ENCODE data around the gene EBP.

Gene EBP

DNA sequence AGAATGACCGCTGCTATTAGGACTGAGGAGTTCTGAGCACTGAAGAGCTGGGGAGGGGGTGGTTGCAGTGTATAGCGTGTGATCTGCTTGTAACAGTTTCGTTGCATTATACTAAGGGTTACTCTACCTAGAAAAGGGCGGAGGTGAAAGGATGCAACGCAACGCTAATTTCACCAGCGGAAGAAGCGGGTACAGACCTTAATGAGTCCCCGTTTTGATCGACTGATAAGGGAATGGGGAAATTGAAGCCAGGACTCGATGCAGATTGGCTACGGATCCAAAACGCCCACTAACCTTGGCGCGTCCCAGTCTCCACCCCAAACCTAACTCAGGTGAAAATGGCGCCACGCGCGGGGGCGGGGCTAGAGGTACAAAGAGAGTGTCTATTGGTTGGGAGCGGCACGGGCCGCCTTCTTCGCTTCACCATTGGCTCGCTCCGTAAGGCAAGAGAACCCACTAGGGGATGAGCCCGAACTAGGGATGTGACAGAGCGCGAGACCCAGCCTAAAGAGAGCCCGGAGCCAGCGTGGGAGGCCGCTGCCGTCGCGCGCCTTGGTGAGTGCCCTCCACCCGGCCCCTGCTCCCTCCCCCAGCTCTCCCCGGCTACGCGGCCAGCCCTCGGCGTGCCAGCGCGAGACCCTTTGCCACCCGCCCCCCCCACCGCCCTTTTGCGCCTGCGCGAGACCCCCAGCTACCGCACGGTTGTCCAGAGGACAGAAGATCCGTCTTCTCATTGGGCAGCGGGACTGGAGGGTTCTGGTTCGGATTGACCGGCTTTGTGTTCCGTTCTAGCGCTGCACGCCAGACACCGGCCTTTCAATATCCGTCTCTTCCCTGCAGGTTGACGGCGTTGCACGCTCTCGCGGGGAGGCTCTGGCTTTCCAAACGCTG is at the start of gene EBP:
EBP (plus strand) TSS at position 456 of the 891 bp plus-strand sequence. CDS start 1,964 bp downstream, outside the sequence.
- peak; percentile 94 for DNase-seq

DNA sequence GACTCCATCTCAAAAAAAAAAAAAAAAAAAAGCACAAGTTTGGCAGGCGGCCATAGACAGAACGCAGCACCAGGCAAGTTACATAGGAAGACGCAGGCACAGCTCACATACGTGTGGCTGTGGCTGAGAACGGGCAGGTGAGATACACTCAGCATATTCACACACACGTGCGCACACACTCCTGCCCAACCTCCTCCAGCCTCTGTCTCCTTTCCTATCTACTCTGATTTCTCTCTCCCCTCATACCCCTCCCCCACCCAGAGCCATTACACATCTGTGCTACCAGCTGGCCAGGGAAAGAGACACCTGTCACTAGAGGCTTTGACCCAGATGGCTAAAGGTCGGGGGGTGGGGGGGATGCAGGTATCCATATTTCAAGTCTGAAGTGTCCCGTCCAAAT is 49.4 kb upstream of the EBP start:
- DNase-seq: peak; percentile 60

DNA sequence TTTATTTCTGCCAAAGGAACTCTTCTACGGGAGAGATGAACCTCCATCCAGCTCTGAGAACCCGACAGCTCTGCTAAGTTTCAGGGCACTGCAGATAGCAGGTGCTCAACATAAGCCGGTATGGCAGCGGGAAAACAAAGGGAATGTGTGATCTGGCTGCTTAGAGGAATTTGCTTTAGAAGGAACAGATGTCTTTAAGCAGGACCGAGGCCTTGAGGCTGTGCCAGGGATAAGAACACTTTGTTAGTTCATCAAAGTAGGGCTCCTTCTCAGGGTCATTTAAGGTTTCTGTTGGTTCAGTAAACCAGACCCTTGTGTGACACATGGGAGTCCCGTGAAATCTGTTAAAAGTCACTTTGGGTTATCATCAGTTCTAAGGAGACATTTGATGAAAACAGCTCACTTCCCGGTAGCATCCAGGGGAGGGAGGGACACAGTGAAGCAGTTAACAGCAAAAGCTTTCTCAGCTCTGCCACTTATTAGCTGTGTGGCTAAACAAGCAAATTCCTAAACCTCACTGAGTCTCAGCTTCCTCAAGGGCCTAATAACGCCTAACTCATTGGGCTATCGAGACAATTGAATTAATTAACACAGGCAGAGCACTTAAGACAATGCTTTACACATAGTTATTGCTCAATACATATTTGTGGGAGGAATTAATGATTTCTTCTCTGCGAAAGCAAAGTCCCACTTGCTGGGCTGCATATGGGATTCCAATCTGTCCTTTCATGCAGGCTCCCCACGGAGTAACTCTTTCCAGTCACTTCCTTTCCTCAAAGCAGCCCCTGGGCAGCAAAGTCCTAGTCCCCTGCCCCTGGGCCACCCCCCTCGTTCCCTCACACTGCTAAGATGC is 48.5 kb upstream of the EBP start:
- peak; percentile 58 for DNase-seq

DNA sequence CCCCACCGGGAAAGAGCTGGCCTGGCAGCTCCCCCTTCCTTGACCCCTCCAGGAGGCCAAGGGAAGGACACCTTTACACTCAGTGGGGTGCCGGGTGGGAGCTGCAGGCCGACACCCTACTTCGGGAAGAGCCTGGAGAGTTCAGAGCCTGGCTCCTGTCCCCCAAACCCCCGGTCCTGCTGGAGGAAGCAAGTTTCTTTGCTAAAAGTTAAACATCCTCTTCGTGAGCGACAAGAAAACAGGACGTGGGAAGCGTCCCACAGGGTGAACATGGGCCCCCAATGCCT is 48.0 kb upstream of the EBP start:
- DNase-seq: no peak

DNA sequence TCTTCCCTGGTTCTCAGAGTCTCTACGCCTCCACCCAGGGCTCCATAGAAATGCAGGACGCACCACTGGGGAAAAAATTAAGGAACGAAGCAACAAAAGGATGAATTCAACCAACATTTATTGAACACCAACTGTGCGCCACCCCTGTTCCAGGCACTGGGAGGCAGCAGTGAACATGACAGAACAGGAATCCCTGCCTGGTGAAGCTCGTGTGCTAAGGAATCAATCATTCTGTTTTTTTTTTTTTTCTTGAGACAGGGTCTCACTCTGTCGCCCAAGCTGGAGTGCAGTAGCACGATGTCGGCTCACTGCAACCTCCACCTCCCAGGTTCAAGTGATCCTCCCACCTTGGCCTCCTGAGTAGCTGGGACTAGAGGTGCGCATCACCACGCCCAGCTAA is 47.5 kb upstream of the EBP start:
- peak; percentile 36 for DNase-seq

DNA sequence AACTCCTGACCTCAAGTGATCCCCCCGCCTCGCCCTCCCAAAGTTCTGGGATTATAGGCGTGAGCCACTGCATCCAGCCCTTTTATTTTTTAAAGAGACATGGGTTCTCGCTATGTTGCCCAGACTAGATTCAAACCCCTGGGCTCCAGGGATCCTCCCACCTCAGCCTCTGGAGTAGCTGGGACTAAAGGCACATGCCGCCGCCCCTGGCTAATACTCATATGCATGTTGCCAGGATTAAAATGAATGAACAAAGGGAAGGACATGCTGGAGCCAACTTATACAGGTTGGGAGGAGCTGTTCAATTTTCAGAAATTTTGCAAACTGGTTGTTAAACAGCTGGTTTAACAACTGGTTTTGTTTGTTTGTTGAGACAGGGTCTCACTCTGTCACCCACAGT is 47.0 kb upstream of the EBP start:
- no peak for DNase-seq

DNA sequence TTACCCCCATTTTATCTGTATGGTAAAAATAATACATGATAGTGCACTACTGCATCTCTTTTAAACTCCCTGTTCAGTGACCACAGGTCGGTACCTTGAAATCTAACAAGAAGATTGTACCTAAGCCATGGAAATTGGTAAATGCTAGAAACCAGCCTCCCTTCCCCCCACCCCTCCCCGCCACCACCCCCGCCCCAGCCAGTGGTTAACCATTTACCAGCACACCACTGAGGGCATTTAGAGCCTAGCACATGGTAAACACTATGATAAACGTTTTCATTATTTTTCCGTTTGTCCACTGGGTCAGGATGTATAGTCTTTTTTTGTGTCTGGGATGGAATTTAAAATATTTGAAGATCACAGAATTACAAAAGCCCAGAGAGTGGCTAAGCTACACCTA is 46.3 kb upstream of the EBP start:
- no peak for DNase-seq

DNA sequence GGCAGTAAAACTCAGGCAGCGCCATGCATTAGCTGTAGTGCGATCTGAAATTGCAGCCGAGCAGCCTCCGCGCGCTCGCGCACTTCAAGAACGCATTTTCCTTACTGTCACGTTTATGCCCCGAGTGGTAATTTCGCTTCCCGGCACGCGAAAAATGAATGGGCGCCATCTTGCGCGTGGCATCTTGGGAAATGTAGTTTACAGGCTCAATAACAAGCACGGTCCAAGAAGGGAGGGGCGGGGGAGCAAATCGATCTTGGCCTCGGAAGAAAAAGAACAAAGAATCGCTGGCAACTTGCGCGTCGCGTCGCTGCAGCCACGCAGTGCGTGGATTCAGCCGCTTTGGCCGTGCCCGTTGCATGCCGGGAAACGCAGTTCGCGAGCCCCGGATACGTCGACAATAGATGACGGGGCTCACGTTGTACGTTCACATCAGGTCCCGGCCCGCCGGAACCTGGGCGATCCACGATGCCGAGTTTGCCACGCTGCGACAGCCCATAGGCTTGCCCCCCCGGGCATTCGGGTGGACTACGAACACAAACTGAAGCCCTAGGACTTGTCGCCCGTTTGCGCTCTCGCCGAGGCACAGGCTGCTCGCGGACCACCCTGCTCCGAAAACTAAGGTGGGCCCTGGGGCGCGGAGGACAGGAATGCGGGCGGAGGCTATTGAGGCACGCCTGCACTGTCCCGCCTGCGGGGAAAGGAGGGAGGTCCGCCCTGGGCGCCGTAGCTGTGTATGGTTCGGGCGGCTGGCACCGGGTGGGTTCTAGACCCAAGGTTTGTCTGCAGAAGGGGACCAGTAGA is 45.6 kb upstream of the EBP start, which contains the start of gene FTSJ1:
FTSJ1 (plus strand) TSS at position 426 of the 804 bp plus-strand sequence. CDS start 1,849 bp downstream, outside the sequence.
- peak; percentile 75 for DNase-seq

DNA sequence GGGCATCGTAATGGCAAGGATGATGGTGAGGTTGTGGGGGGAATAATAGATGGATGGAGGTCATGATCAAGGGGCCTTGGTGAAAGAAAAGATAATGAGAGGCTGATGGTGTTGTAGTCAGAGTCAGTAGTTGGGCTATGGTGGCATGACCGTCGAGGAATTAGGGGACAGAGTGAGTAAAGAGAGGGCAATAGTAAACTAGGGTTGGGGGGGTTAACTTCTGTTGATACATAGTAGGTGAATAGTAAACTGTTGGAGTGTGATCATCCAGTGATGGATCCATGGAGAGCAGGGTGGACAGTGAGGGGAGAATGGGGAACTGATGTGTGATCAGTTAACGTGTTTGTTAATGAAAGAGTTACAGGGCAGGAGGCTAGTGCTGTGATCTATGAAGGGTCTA is 44.7 kb upstream of the EBP start:
- no peak for DNase-seq

DNA sequence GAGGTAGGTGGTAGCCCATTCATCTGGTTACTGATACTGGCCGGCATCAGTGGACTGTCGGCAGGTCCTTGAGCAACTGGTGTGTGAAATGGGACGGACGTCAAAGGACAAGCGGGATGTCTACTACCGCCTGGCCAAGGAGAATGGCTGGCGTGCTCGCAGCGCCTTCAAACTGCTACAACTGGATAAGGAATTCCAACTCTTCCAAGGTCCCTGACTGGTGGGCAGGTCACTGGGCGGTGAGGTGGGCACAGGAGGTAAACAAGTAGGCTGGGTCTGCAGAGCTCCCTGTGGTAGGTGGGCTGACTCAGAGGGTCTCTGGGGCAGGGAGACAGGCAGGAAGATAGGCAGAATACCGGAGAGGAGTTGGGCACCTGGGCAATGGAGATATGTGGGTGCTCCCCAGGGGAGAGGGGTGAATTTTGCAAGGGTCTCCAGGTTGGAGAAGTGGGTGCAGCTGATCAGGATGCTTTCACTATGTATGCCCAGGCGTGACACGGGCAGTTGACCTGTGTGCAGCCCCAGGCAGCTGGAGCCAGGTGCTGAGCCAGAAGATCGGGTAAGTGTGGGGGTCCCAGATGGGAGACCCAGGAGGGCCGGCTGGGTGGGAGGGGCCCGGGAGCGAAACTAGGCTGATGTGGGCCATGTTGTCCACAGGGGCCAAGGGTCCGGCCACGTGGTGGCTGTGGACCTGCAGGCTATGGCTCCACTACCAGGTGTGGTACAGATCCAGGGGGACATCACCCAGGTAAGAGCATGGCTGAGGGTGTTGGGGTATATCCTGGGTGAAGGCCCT is 43.5 kb upstream of the EBP start:
- no peak for DNase-seq

DNA sequence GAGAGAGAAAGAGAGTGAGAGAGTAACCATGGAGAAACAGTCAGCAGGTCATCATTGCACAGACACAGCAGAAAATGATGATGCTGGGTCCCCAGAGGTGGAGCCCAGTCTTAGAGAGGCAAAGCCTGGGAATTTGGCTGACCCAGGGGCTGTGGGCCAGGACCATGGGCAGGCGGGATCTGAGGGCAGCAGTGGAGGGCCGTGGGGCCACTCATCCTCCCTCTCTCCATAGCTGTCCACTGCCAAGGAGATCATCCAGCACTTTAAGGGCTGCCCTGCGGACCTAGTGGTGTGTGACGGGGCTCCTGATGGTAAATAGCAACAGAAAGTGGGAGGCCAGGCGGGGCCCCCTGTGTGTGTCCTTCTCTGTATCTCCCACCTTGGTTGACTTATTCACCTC is 42.8 kb upstream of the EBP start:
- DNase-seq: no peak

DNA sequence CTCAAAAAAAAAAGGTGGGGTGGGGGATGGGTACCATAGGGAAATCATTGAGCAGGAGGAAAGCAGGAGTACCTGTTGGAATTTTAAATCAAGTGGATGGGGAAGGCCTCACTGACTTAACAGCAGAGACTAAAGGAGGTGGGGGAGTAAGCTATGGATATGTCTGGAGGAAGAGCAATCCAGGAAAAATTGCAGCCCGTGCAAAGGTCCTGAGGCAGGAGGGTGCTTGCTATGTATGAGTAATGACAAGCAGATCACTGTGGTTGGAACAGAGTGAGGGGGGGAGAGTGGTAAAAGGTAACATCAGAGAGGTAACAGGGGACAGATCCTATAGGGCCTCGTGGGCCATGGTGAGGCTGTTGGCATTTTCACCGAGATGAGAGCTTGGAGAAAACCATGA is 41.5 kb upstream of the EBP start:
- no peak for DNase-seq

DNA sequence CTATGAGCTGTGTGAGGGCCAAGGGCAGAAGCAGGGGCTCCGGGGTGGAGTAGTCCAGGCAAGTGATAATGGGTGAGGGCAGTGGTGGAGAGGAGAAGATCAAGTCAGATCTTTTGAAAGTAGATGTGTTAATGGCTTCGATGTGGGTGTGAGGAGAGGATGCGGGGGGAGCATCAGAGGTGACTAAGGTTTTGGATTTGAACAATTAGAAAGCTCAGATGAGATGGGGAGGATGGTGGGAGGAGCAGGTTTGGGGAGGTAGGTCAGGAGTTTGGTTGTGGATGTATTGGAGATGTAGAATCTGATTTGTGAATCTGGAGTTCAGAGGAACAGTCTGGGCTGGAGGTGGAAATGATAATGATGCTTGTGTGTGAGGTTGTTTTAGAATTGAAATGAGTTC is 41.0 kb upstream of the EBP start:
- DNase-seq: no peak

DNA sequence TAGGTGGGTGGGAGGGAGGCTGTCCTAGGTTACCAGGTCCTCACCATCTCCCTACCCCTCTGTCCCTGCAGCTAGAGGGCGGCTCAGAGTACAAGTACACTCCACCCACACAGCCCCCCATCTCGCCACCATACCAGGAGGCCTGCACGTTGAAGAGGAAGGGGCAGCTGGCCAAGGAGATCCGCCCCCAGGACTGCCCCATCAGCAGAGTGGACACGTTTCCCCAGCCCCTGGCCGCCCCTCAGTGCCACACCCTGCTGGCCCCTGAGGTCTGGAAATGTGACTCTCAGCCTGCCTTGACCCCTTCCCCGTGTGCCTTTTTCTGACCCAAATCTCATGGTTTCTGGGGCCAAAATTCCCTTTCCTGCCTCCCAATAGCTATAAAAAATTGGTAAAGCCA is 39.1 kb upstream of the EBP start:
- no peak for DNase-seq

DNA sequence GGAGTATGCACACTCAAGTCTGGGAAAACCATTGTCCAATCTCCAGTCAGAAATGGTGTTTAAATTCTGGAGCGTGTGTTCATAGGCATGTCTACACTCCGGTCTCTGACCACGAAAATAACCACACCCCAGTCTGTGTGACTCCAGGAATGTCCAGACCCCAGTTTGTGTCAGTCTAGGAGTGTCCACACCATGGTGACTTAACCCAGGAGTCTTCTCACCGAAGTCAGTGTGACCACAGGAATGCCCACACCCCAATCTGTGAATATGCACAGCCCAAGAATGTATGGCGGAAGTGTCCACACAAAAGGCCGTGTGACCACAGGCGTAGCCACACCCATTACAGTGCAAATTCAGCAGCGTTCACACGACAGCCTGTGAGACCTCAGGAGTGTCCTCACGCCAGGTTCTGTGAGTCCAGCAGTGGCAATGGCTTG is 34.2 kb upstream of the EBP start:
- DNase-seq: no peak

DNA sequence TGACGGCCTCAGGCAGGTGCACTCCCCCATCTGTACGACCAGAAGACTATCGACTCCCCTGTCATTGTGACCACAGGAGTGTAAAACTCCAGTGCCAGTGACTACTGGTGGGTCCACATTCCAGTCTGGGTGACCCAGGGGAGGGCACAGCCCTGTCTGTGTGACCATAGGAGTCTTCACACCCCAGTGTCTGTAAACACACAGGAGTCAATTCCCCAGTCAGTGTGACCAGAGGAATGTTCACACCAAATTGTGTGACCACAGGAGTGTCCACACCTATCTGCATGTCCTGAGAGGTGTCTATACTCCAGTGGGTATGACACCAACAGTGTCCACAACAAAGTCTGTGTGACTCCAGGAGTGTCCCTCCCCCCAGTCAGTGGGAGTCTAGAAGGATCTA is 33.6 kb upstream of the EBP start:
- DNase-seq: no peak

DNA sequence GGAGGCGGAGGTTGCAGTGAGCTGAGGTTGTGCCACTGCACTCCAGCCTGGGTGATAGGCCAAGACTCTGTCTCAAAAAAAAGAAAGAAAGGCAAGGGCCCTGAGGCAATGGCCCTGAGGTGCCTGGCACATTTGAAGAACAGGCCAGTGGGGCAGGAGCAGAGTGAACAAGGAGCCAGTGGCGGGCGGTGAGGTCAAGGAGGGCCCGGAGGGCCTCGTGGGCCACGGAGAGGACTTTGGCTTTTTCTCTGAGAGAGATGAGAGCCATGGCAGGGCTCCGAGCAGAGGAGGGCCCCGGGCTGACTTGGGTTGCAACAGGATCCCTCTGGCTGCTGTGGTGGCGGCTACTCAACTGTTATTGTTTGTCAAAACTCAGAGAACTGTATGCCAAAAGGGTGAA is 32.3 kb upstream of the EBP start:
- DNase-seq: no peak

DNA sequence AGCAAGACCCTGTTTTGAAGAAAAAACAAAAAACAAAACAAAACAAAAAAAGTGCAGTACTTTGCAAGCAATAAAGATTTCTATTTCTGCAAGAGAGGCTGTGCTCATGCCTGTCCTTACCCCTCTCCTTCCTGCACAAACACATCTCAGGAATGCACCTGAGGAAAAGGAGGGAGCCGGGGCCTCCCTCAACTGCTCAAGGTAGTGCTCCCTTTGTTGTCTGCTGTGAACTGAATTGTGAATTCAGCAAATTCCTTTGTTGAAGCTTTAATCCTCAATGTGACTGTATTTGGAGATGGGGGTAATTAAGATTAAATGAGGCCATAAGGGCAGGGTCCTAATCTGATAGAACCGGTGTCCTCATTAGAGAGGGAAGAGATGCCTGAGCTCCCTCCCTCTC is 31.7 kb upstream of the EBP start:
- DNase-seq: no peak

DNA sequence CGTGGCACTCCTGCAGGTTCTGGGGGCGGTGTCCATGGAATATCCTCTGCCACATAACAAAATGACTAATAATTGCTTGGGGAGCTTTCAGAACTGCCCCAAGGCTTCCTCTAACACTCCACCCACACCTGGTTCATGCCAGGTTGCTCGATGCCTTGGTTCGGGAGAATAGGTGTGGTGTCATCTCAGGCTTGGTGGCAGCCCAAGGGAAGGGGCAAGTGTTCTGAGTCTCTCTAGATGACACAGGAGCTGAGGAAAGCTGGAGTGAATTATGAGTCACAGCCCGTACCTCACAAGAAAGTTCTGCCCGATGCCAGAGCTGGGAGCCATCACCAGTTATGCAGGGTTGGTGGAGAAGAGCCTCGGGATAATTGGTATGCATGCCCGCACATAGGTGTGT is 30.9 kb upstream of the EBP start:
- no peak for DNase-seq

DNA sequence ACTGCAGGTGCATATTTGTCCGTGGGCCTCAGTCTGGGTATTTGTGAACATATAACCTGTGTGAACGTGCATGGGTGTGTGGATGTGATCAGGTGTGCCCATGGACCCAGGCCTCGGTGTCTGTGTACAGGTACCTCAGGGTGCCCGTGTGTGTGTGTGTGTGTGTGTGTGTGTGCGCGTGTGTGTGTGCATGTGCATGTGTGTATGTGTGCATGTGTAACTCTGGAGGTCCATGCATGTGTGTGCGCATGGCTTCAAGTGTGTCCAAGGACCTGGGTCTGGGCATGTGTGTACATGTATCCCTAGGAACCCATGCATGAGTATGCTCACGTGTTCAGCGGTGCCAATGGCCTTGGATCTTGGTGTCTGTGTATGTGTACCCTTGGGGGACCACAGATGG is 29.8 kb upstream of the EBP start:
- DNase-seq: no peak

DNA sequence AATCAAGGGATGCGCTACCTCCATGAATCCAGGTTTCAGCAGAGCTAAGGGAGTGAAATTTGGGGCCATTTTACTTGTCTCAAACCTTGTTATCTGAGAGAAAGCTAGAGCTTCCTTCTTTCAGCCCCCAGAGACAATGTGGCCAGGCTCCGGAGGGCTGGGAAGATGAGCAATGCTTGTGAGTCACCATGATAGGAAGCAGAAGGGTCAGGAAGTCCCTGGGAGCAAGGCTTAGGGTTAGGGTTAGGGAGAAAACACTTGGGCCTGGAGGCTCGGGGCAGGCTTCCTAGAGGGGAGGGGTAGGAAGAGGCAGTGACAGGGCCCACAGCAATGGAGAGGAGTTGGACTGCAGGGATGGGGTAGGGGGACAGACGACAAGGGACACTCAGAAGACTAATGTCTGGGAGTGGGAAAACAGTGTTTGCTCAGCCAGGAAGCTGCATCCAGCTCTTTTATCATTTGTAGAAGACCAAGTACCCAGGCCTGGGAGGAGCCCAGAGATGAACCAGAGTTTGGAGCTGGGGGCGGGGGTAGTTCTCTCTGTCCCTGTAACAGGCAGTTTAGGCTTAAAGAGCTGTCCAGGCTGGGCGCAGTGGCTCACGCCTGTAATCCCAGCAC is 29.2 kb upstream of the EBP start:
- no peak for DNase-seq

DNA sequence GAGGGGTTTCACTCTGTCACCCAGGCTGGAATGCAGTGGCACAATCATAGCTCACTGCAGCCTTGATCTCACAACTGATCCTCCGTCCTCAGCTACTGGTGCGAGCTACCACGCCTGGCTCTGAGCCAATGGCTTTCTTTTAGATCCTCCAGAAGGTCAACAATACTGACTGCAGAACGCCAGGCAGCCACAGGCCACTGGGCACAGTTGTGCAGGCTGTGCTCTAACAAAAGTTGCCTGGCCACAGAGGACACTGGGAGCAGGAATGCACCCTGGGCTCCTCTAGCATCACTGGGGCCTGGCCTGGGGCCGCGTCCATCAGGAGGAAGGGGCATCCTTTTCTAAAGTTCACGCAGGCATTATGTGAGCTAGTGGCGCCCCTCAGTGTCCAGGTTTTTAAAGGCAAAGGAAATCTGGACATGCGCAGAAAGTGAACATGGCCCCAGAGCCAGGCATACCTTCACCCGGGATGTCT is 27.7 kb upstream of the EBP start:
- no peak for DNase-seq

Measured in NCI-H1694 treated with DMSO at 0.1 percent for 48 hours (cell line).